NCI-H146 treated with DMSO at 0.1 percent for 48 hours (cell line): ENCODE results near the gene PCARE.
"Not testable (repeated sequence)": the region's sequence is repeated elsewhere in the genome, so short reads cannot be mapped to it uniquely, and the experiment has no call there.

Source experiments
- DNase-seq: peaks from one replicate; lab custom pipeline; 2025; ENCODE audit not compliant: unreplicated experiment; lab: John Stamatoyannopoulos, UW

Gene PCARE

DNA sequence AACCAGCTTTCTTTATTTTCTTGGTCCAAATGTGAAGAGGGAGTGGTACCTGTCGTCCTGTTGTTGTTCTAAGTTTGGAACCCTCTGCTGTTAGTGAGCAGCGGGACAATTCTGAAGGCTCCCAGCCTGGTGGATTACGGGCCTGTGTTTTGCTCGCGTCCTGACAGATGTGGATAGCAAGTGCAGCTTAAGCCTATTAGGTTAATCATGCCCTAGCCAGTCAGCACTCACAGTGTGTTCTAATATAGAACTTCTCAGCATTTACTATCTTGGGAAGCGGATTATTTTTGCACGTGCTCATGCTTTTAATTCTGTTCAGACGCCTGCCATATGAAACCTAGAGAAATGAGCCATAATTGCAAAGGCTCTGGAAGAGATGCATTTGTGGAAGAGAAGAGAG is at the start of gene PCARE:
Gene PCARE, minus strand, starts transcription at position 113 of the 400 bp plus-strand sequence. CDS start 262 bp downstream, outside the sequence.
- no peak for DNase-seq

DNA sequence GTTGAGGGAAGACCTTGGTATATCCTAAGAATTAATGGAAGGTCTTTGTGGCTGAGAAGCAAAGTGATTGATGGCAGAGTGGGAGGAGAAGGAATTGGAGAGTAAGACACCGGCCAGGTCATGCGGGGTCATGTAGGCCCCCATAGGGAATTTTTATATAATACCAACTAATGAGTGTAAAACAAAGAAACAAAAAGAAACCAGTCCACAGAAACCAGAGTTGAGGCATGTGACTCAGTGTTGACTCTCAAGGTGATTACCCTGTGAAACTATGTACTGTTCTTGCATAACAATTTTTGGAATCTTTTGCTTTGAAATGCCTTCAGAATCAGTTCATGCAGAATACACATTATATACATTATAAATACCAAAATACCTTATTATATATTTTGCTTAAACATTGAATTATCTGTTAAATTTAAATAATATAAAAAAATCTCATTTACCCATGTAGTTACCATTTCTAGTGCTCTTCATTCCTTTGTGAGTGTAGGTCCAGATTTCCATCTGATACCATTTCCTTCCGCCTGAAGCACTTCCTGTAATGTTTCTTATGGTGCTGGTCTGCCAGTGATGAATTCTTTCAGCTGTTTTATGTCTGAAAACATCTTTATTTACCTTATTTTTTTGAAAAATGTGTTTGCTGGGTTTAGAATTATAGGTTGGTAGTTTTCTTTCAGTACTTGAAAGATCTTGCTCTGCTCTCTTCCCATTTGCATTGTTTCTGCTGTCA is 49.5 kb upstream of the PCARE start:
- DNase-seq = no peak

GRCh38 chr2:29120846-29121245 is 46.5 kb upstream of the PCARE start:
- no peak for DNase-seq

- DNase-seq = no peak
Measured at GRCh38 chr2:29119211-29119610, 44.9 kb upstream of the PCARE start.

DNA sequence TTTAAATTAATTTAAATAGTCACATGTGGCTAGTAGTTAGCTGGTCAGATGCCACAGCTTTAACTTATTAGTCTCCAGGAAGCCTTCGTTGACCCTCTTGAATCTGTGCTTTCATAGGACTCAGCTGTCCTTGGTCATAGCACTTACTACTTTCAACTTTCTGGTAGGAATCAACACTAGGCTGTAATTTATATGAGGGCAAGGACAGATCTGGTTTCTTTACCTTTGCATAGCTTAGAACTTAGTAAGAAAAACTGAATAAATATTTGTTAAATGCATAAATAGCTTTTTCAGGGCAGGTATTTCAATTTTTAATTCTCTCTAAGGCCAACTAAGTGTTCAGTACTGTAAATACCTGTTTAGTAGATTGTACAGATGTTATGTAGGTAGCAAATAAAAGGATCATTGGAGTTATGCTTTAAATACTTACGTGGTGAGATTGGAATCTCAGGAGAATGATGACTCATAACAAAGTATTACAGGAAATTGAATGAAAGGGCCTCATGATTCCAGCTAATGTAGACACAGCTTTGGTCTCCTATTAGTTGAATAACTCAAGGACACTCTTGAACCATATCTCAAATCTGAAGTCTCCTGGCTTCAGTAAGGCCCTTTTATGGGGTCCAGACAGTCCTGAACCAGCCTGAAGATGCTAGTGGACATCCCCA is 43.4 kb upstream of the PCARE start:
- DNase-seq = no peak

DNA sequence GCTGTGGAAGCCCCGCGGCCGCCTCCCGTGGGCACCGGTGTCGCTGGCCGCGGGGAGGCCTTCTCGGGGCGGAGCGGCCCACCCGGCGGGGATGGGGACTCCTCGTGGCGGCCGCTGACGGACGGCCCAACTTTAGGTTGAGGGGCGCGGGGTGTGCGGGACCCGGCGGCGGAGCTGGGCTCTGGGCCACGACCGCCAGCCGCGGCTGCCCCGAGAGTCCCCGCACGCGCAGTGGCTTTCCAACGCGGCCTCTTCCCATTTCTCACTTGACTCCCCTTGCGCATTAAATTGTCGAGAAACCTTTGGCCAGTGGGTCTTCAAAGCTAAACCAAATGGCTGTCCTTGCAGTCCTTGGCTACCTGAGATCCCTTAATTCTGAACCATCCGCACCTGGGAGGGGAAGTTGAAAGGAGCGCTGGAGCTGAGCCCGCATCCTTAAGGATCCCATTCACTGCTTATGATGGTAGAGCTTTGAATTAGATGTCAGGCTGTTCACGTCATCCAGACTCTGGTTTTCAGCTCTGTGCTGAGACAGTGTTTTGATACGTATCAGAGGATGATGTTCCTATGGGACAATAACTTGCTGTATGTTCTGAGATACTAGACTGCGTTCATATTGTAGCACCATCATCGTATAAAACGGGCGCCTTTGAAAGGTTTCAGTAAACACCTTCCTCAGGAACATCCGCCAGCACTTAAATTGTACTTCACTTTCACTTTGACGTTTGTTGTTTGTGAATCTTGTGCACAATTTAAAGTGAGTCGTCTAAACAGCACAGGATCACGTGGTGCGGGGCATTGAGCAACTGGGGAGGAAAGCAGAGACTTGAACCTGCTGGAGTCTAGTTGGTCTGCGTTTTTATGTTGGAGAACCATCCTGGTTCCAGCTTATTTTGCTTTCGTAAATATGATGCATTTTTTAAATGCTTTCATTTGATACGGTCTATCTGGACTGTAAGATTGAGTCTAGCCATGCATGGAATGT is 41.8 kb upstream of the PCARE start:
- DNase-seq = peak; percentile 43

DNA sequence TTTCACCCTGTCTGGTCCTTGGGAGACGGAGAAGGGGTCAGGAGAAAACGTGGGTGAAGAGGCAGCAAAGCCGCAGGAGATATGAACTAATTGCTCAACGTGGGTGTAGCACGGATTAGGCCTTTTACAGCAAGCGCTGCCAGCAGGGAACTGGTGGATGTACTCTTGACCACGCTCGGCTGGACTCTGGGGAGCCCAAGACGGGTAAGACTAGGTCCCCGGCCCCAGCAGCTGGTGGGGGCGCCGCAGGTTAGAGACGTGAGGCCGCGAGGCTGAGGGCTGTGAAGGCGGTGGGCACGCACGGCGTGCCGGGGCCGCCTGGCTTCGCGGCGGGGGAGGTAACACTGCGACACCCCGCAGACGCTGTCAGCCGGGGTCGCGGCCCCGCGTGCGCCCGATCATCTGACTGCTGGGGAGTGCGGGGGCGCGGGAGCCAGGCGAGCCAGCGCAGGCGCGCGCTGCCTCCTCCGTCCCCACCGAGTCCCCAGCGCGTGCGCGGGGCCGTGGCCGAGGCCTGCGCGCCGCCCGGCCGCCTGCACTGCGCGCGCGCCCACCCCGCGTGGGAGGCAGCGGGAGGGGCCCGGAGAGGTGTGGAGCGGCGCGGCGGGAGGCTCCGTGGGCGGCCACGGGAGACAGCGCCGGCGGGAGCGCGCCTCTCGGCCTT is 40.8 kb upstream of the PCARE start, which contains the start of gene CLIP4:
Gene CLIP4, plus strand, starts transcription at position 470 of the 664 bp plus-strand sequence. CDS start 5,974 bp downstream, outside the sequence.
- DNase-seq = no peak

GRCh38 chr2:29114586-29114945 is 40.2 kb upstream of the PCARE start:
- DNase-seq = no peak

DNA sequence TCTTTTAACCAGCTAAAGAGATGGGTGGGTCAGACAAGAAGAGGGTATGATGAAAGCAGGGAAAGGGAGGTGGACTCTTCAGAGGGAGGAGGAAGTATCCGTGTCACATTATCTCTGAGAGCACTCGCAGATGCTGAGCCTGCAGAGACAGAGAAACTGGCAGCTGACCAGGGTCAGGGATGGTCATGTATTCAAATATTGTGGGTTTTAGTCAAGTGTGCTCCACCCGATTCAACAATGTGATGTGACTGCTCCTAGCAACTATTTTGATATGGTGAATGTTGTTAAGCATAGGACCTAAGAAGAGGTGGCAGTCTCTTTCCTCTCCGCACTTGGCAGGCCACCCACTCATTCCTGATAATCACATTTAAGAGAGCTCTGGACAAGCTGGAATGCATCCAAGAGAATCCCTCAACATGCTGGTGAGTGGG is 39.6 kb upstream of the PCARE start:
- no peak for DNase-seq

- DNase-seq = no peak
Measured at GRCh38 chr2:29113027-29113686, 38.8 kb upstream of the PCARE start.

GRCh38 chr2:29112379-29112778 is 38.1 kb upstream of the PCARE start:
- no peak for DNase-seq

GRCh38 chr2:29110916-29111535 is 36.7 kb upstream of the PCARE start:
- DNase-seq = no peak

DNA sequence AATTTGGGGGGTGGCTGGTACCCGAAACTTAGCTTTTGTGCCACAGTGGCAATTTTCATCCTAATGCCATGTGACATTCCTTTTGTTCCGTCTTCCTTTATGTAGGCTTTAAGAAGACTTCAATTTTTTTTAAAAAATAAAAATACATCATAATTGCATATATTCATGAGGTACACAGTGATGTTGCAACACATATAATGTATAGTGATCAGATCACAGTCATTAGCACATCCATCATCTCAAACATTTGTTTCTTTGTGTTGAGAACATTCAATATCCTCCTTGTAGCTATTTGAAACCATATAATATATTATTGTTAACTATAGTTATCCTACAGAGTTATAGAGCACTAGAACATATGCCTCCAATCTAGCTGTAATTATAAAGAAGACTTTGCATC is 34.9 kb upstream of the PCARE start:
- DNase-seq = no peak

DNA sequence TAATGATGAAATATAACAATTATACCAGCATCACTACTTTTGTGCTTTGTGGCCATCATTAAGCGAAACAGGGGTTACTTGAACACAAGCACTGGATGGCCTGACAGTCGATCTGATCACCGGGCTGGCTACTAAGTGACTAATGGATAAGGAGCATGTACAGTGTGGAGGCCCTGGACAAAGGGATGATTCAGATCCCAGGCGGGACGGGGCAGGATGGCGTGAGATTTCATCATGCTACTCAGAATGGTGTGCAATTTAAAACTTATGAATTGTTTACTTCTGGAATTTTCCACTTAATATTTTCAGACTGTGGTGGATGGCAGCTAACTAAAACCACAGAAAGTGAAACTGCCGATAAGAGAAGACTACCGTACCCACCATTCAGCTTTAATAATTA is 33.9 kb upstream of the PCARE start:
- DNase-seq = no peak

GRCh38 chr2:29107547-29107946 is 33.2 kb upstream of the PCARE start:
- DNase-seq = not testable (repeated sequence)

GRCh38 chr2:29106980-29107388 is 32.7 kb upstream of the PCARE start:
- peak; percentile 82 for DNase-seq

DNA sequence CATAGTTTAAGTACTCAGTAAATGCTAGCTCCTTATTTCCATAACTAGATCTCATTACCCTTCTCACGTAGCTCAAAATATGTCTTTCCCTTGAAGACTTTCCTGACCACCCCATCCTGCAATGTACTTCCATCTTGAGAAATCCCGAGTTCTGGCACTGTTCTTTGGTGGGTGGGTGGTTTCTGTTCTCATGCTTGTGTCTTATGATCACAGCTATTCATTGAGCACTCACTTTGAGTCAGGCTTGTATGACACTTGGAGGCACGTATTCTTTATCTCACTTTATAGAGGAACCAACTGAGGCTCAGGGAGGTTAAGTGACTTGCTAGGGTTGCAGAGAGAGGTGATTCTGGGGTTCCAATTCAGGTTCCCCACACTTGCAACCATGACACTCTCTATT is 31.9 kb upstream of the PCARE start:
- no peak for DNase-seq

GRCh38 chr2:29105375-29105774 is 31.1 kb upstream of the PCARE start:
- DNase-seq = no peak

- DNase-seq = no peak
Measured at GRCh38 chr2:29104688-29105087, 30.4 kb upstream of the PCARE start.

- no peak for DNase-seq
Measured at GRCh38 chr2:29100564-29100963, 26.2 kb upstream of the PCARE start.
